Measurements from ENCODE around the gene EVI2A.

The EVI2A gene

DNA sequence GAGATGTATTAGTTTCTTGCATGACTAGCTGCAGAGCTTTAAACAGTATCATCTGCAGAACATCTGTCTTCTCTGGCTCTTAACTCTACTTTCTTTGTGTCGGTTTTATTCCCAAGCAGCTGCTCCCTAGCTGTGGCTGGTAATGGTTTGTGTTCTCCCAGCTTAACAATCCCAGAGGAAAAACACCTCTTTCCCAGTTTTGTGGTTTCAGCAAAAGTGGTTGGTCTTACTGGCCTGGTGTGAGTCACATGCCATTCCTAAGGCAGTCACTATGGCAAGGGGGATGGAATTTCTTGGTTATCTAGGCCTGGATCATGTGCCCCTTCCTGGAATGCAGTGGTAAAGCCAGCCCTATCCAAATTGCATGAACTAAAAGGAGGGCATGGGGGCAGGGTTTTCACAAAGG is 51.8 kb downstream of the EVI2A start:
- no peak for DNase-seq

DNA sequence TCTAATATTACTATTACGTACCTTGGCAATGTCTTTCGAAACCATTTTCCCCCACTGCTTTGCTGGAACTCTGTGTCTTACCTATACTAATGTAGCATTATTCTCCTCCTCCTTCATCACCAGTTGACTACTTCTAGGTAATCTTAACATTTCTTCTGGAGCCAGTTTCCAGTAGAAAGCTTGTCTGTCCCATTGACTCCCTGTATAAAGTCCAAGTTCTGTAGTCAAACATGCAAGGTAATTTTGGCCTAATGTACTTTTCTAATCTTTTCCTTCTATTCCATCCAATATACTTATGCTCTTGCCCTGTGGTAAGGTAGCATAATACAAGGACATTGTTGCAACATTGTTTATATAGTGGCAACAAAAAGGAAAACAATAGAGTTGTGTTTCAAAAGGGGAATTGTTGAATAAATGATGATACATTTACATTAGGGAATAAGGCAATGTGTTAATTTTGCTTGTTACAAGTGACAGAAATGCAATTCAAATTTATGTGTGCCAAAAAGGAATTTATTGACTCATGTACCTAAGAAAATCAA is 52.3 kb downstream of the EVI2A start:
- DNase-seq, result no peak

Measured in activated CD4-positive, alpha-beta T cell treated with anti-CD3 and anti-CD28 coated beads for 48 hours (primary cell).